Natural killer cell (primary cell): ENCODE data around the gene ISYNA1. TPM values are rescaled to one million over a fixed set of nuclear protein-coding genes. Genes with fewer than 3 reads are reported as not detected.
"Not testable (repeated sequence)": the region's sequence is repeated elsewhere in the genome, so short reads cannot be mapped to it uniquely, and the experiment has no call there.

Experiments used
- ATAC-seq, 3 donors: fragments of 150-1000 bp in 2 of 3; fragments of 200-7000 bp in 1 of 3; cut with Tn5 transposase; 1 replicate in 1 of 3; 2 replicates in 2 of 3; pipeline ENCODE4 v1.10.0; 2021; ENCODE audit warnings: mild to moderate bottlenecking in 2 of 3, moderate library complexity in 2 of 3
- DNase-seq, 2 donors: peaks; one replicate each; pipeline versions ENCODE4 v3.0.0 to v3.0.0-alpha.2; 2013 to 2021; ENCODE audit warnings: mixed read lengths in 1 of 2
- H3K27ac ChIP-seq: one replicate; pipeline ENCODE4 v1.5.1; 2013; ENCODE audit warnings: mild to moderate bottlenecking, low read length
- H3K27me3 ChIP-seq: one replicate; pipeline ENCODE4 v1.6.1; 2013; ENCODE audit warnings: low read length; ENCODE audit not compliant: control insufficient read depth, insufficient read depth
- H3K36me3 ChIP-seq: one replicate; pipeline ENCODE4 v1.6.1; 2013; ENCODE audit warnings: low read length; ENCODE audit not compliant: control insufficient read depth, insufficient read depth
- H3K4me1 ChIP-seq: one replicate; pipeline ENCODE4 v1.6.1; 2013; ENCODE audit warnings: low read length; ENCODE audit not compliant: control insufficient read depth, insufficient read depth
- H3K4me3 ChIP-seq: one replicate; pipeline ENCODE4 v1.5.1; 2013; ENCODE audit warnings: low read length
- H3K9me3 ChIP-seq: one replicate; pipeline ENCODE4 v1.6.1; 2013; ENCODE audit warnings: low read length; ENCODE audit not compliant: control insufficient read depth, insufficient read depth
- H3K27ac Mint-ChIP-seq, 2 donors: one replicate each; pipeline ENCODE4 v1.8.0; 2022; ENCODE audit warnings: mild to moderate bottlenecking in 2 of 2, mixed read lengths in 2 of 2, moderate library complexity in 1 of 2
- H3K27me3 Mint-ChIP-seq, 2 donors: one replicate each; pipeline ENCODE4 v1.8.0; 2022; ENCODE audit warnings: low read depth in 2 of 2, mixed read lengths in 2 of 2
- H3K36me3 Mint-ChIP-seq: one replicate; pipeline ENCODE4 v1.8.0; 2022; ENCODE audit warnings: mixed read lengths
- H3K4me1 Mint-ChIP-seq, 2 donors: one replicate each; pipeline ENCODE4 v1.8.0; 2022; ENCODE audit warnings: mixed read lengths in 2 of 2
- H3K4me3 Mint-ChIP-seq: one replicate; pipeline ENCODE4 v1.8.0; 2022; ENCODE audit warnings: mild to moderate bottlenecking, moderate library complexity, mixed read lengths
- H3K9me3 Mint-ChIP-seq, 2 donors: one replicate each; pipeline ENCODE4 v1.8.0; 2022; ENCODE audit warnings: mixed read lengths in 2 of 2
- CTCF ChIP-seq: fragments of 200-600 bp; IDR thresholded peaks from one replicate; pipeline ENCODE4 v1.8.0; 2022; ENCODE audit warnings: antibody characterized with exemption
- WGBS: methylation state at CpG from one replicate; pipeline ENCODE4 v1.1.7; 2013; ENCODE audit warnings: missing lambda C conversion rate; ENCODE audit not compliant: insufficient coverage; 5-methylcytosine and 5-hydroxymethylcytosine counted together
- intact Hi-C: fragments of 100-400 bp; cut with micrococcal nuclease; formaldehyde crosslinking; loops from one replicate; pipeline ENCODE4 v1.14.2; 2022
- total RNA-seq, 4 donors: library from RNA; stranded (reverse); fragments of 120-200 nt in 1 of 4; gene quantifications; one replicate each; pipeline versions ENCODE4 v1.2.3 to v1.2.4, GENCODE V29; 2013 to 2022

The ISYNA1 gene
- total RNA-seq, 3 donors from 2014 or later (not counting 1 experiment from before 2014, with no cell fraction given), result 39.7 to 53.6 (median 40.1) TPM

- no peaks in the 10 kb centered on the region for H3K9me3 Mint-ChIP-seq
- no peak overlapping the region for H3K4me3 ChIP-seq
- H3K27me3 ChIP-seq, result no peaks in the 10 kb centered on the region
- WGBS, result 96% methylated on average over 8 of the region's 9 CpGs
- H3K27ac Mint-ChIP-seq, result no peak overlapping the region
- no peaks in the 10 kb centered on the region for H3K27me3 Mint-ChIP-seq
- ATAC-seq (no peak), DNase-seq (no peak)
- H3K4me1 Mint-ChIP-seq, result peaks cover 0 to 11% of the 10 kb centered on the region in 2 donors
- no peaks in the 10 kb centered on the region for H3K36me3 Mint-ChIP-seq
- no peak for TF ChIP-seq CTCF
- H3K9me3 ChIP-seq, result no peaks in the 10 kb centered on the region
- no peak overlapping the region for H3K4me3 Mint-ChIP-seq
- no peak overlapping the region for H3K27ac ChIP-seq
- intact Hi-C loops, result no loop called here
- no peaks in the 10 kb centered on the region for H3K36me3 ChIP-seq
- peaks cover 19% of the 10 kb centered on the region for H3K4me1 ChIP-seq
These were observed 31.2 kb downstream of the ISYNA1 start for GRCh38 chr19:18406749-18407148.

- H3K36me3 Mint-ChIP-seq, H3K27me3 Mint-ChIP-seq, H3K9me3 ChIP-seq, intact Hi-C loops, H3K27ac Mint-ChIP-seq, H3K4me3 ChIP-seq, H3K4me3 Mint-ChIP-seq, ATAC-seq, H3K27ac ChIP-seq, H3K27me3 ChIP-seq, H3K36me3 ChIP-seq, DNase-seq, H3K9me3 Mint-ChIP-seq: not testable (repeated sequence)
- H3K4me1 ChIP-seq, result peaks cover 23% of the 10 kb centered on the region
- 97% methylated on average over 10 of the region's 11 CpGs for WGBS
- H3K4me1 Mint-ChIP-seq, result peaks cover 0 to 12% of the 10 kb centered on the region in 2 donors
These were observed 32.2 kb downstream of the ISYNA1 start for GRCh38 chr19:18405754-18406153.

GRCh38 chr19:18402455-18403248 lies 35.3 kb downstream of the ISYNA1 start:
- WGBS, result 64% methylated on average over 18 of the region's 18 CpGs
- H3K36me3 Mint-ChIP-seq, H3K4me3 ChIP-seq, H3K4me1 Mint-ChIP-seq, H3K9me3 Mint-ChIP-seq, H3K4me3 Mint-ChIP-seq, H3K27ac Mint-ChIP-seq, H3K27me3 ChIP-seq, H3K27me3 Mint-ChIP-seq, H3K27ac ChIP-seq, H3K9me3 ChIP-seq, H3K36me3 ChIP-seq, intact Hi-C loops, DNase-seq, ATAC-seq: not testable (repeated sequence)
- peaks cover 21% of the 10 kb centered on the region for H3K4me1 ChIP-seq

- Mint-ChIP-seq H3K27ac (peak overlapping the region in 1 of 2 donors; percentile 68), H3K27me3 (no peaks in the 10 kb centered on the region), H3K9me3 (no peaks in the 10 kb centered on the region), H3K36me3 (no peaks in the 10 kb centered on the region), H3K4me1 (peaks cover 11 to 16% of the 10 kb centered on the region in 2 donors), H3K4me3 (no peak overlapping the region)
- WGBS, result 47% methylated on average over 7 of the region's 7 CpGs
- DNase-seq (no peak), ATAC-seq (peak in 2 of 3 donors; percentile 41 to 57)
- peaks cover 29% of the 10 kb centered on the region for H3K4me1 ChIP-seq
- H3K36me3 ChIP-seq, result no peaks in the 10 kb centered on the region
- TF ChIP-seq CTCF, result no peak
- H3K27ac ChIP-seq, result no peak overlapping the region
- H3K9me3 ChIP-seq, result no peaks in the 10 kb centered on the region
- peaks cover 4% of the 10 kb centered on the region for H3K27me3 ChIP-seq
- intact Hi-C loops, result no loop called here
- H3K4me3 ChIP-seq, result no peak overlapping the region
These were observed 36.3 kb downstream of the ISYNA1 start for GRCh38 chr19:18401580-18402112.
